Measurements from ENCODE around the gene ZNF281. TPM values are rescaled to one million over a fixed set of nuclear protein-coding genes. Genes with fewer than 3 reads are reported as not detected.
"Not testable (repeated sequence)": the region's sequence is repeated elsewhere in the genome, so short reads cannot be mapped to it uniquely, and the experiment has no call there.

ZNF281 gene
- total RNA-seq, 1 donor from 2014 or later = 36.2 TPM

DNA sequence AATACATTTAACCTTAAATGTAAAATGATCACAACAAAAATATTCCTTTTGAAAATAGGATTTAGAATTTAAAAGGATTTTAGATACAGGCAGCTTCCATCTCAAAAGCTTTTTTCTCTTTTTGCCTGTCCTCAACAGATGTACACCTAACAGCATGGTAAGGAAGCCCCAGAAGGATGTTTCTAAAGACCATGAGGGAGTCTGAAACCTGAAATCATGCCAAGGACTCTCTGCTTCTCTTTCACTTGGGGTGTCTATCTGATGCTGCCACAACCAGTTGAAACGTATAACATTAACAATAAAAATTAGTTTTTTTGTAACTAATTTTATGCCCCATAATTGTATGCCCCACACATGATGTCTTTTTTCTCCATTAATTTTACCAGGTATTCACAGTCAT lies 5.4 kb upstream of the ZNF281 start:
- H3K9ac ChIP-seq (ENCODE audit: low read length) = peak overlapping the region; percentile 65
- H3K9me3 ChIP-seq (ENCODE audit: insufficient read depth, low read depth, low read length) = no peaks in the 10 kb centered on the region
- no peak overlapping the region for H2AFZ ChIP-seq (ENCODE audit: low read depth, low read length)
- Mint-ChIP-seq H3K27me3 (ENCODE audit: low read depth, unreplicated experiment) (no peaks in the 10 kb centered on the region), H3K4me3 (ENCODE audit: unreplicated experiment) (no peak overlapping the region), H3K9me3 (ENCODE audit: unreplicated experiment) (no peaks in the 10 kb centered on the region), H3K4me1 (ENCODE audit: low read depth, unreplicated experiment) (peaks cover 27% of the 10 kb centered on the region), H3K36me3 (ENCODE audit: low read depth, unreplicated experiment) (no peaks in the 10 kb centered on the region), H3K27ac (ENCODE audit: unreplicated experiment) (peak overlapping the region; percentile 94)
- H4K20me1 ChIP-seq (ENCODE audit: insufficient read depth, low read length) = no peaks in the 10 kb centered on the region
- peaks cover 22% of the 10 kb centered on the region for H3K4me1 ChIP-seq (ENCODE audit: insufficient read depth, low read length)
- DNase-seq (ENCODE audit: low read depth) = no peak
- no peaks in the 10 kb centered on the region for H3K27me3 ChIP-seq (ENCODE audit: insufficient read depth, low read length)
- no peak for FAIRE-seq
- H3K36me3 ChIP-seq (ENCODE audit: insufficient read depth, low read length) = no peaks in the 10 kb centered on the region
- TF ChIP-seq EZH2 (IDR thresholded peaks at IDR 0.05; ENCODE audit: insufficient read depth, low read length) = no peak
- TF ChIP-seq, protein P1, sequence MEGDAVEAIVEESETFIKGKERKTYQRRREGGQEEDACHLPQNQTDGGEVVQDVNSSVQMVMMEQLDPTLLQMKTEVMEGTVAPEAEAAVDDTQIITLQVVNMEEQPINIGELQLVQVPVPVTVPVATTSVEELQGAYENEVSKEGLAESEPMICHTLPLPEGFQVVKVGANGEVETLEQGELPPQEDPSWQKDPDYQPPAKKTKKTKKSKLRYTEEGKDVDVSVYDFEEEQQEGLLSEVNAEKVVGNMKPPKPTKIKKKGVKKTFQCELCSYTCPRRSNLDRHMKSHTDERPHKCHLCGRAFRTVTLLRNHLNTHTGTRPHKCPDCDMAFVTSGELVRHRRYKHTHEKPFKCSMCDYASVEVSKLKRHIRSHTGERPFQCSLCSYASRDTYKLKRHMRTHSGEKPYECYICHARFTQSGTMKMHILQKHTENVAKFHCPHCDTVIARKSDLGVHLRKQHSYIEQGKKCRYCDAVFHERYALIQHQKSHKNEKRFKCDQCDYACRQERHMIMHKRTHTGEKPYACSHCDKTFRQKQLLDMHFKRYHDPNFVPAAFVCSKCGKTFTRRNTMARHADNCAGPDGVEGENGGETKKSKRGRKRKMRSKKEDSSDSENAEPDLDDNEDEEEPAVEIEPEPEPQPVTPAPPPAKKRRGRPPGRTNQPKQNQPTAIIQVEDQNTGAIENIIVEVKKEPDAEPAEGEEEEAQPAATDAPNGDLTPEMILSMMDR (IDR thresholded peaks at IDR 0.05; ENCODE audit: insufficient read depth, low read depth, low read length) = no peak
- H3K4me2 ChIP-seq (ENCODE audit: low read length) = peak overlapping the region; percentile 77
- peak overlapping the region; percentile 96 for H3K27ac ChIP-seq (ENCODE audit: low read depth, low read length)
- H3K4me3 ChIP-seq (ENCODE audit: insufficient read depth, low read depth, low read length) = no peak overlapping the region
- no peaks in the 10 kb centered on the region for H3K79me2 ChIP-seq (ENCODE audit: insufficient read depth, low read length)

DNA sequence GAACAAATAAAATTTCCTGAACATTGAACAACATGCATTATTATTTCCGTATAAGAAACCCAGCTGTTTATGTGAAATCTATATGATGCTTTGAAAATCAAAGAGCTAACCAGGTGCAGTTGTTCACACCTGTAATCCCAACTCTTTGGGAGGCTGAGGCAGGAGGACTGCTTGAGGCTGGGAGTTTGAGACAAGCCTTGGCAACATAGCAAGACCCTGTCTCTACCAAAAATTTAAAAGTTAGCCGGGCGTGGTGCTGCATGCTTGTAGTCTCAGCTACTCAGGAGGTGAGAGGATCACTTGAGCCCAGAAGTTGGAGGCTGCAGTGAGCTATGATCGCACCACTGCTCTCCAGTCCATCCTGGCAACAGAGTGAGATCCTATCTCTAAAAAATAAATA lies 4.8 kb upstream of the ZNF281 start:
- H3K4me3 Mint-ChIP-seq (ENCODE audit: unreplicated experiment) = no peak overlapping the region
- Histone ChIP-seq H3K4me3 (ENCODE audit: insufficient read depth, low read depth, low read length) (no peak overlapping the region), H3K27me3 (ENCODE audit: insufficient read depth, low read length) (no peaks in the 10 kb centered on the region), H3K9ac (ENCODE audit: low read length) (no peak overlapping the region), H2AFZ (ENCODE audit: low read depth, low read length) (no peak overlapping the region), H3K4me1 (ENCODE audit: insufficient read depth, low read length) (peaks cover 24% of the 10 kb centered on the region), H3K27ac (ENCODE audit: low read depth, low read length) (peak overlapping the region; percentile 96), H4K20me1 (ENCODE audit: insufficient read depth, low read length) (no peaks in the 10 kb centered on the region), H3K4me2 (ENCODE audit: low read length) (no peak overlapping the region), H3K79me2 (ENCODE audit: insufficient read depth, low read length) (peaks cover 2% of the 10 kb centered on the region), H3K9me3 (ENCODE audit: insufficient read depth, low read depth, low read length) (no peaks in the 10 kb centered on the region), H3K36me3 (ENCODE audit: insufficient read depth, low read length) (no peaks in the 10 kb centered on the region)
- peaks cover 28% of the 10 kb centered on the region for H3K4me1 Mint-ChIP-seq (ENCODE audit: low read depth, unreplicated experiment)
- no peak for FAIRE-seq
- peak overlapping the region; percentile 41 for H3K27ac Mint-ChIP-seq (ENCODE audit: unreplicated experiment)
- no peaks in the 10 kb centered on the region for H3K36me3 Mint-ChIP-seq (ENCODE audit: low read depth, unreplicated experiment)
- H3K9me3 Mint-ChIP-seq (ENCODE audit: unreplicated experiment) = no peaks in the 10 kb centered on the region
- DNase-seq (ENCODE audit: low read depth) = no peak
- TF ChIP-seq EZH2 (IDR thresholded peaks at IDR 0.05; ENCODE audit: insufficient read depth, low read length) = no peak
- TF ChIP-seq, protein P1 (IDR thresholded peaks at IDR 0.05; ENCODE audit: insufficient read depth, low read depth, low read length) = no peak
- no peaks in the 10 kb centered on the region for H3K27me3 Mint-ChIP-seq (ENCODE audit: low read depth, unreplicated experiment)

DNA sequence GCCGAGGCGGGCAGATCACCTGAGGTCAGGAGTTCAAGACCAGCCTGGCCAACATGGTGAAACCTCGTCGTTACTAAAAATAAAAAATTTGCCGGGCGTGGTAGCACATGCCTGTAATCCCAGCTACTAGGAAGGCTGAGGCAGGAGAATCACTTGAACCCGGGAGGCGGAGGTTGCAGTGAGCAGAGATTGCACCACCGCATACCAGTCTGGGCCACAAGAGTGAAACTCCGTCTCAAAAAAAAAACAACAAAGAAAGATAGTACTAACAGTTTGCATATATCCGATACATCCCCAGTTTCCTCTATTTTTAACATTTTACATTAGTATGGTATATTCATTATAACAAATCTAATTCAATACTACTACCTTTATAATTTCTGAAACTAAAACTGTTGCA lies 3.9 kb upstream of the ZNF281 start:
- not testable (repeated sequence) for H3K36me3 Mint-ChIP-seq (ENCODE audit: low read depth, unreplicated experiment); H3K27ac Mint-ChIP-seq (ENCODE audit: unreplicated experiment); H3K36me3 ChIP-seq (ENCODE audit: insufficient read depth, low read length); H3K9ac ChIP-seq (ENCODE audit: low read length); H3K4me3 ChIP-seq (ENCODE audit: insufficient read depth, low read depth, low read length); H2AFZ ChIP-seq (ENCODE audit: low read depth, low read length); H3K4me3 Mint-ChIP-seq (ENCODE audit: unreplicated experiment); DNase-seq (ENCODE audit: low read depth); H3K9me3 Mint-ChIP-seq (ENCODE audit: unreplicated experiment); H3K27me3 Mint-ChIP-seq (ENCODE audit: low read depth, unreplicated experiment); H3K4me2 ChIP-seq (ENCODE audit: low read length); FAIRE-seq; H3K27me3 ChIP-seq (ENCODE audit: insufficient read depth, low read length); H3K9me3 ChIP-seq (ENCODE audit: insufficient read depth, low read depth, low read length); H3K27ac ChIP-seq (ENCODE audit: low read depth, low read length); H4K20me1 ChIP-seq (ENCODE audit: insufficient read depth, low read length)
- H3K4me1 Mint-ChIP-seq (ENCODE audit: low read depth, unreplicated experiment) = peaks cover 32% of the 10 kb centered on the region
- Histone ChIP-seq H3K79me2 (ENCODE audit: insufficient read depth, low read length) (peaks cover 10% of the 10 kb centered on the region), H3K4me1 (ENCODE audit: insufficient read depth, low read length) (peaks cover 27% of the 10 kb centered on the region)
